ENCODE measurements around the gene ST6GALNAC1.
A peak's percentile ranks its signal among the peaks of the same experiment; 100 is the strongest.

Gene ST6GALNAC1

DNA sequence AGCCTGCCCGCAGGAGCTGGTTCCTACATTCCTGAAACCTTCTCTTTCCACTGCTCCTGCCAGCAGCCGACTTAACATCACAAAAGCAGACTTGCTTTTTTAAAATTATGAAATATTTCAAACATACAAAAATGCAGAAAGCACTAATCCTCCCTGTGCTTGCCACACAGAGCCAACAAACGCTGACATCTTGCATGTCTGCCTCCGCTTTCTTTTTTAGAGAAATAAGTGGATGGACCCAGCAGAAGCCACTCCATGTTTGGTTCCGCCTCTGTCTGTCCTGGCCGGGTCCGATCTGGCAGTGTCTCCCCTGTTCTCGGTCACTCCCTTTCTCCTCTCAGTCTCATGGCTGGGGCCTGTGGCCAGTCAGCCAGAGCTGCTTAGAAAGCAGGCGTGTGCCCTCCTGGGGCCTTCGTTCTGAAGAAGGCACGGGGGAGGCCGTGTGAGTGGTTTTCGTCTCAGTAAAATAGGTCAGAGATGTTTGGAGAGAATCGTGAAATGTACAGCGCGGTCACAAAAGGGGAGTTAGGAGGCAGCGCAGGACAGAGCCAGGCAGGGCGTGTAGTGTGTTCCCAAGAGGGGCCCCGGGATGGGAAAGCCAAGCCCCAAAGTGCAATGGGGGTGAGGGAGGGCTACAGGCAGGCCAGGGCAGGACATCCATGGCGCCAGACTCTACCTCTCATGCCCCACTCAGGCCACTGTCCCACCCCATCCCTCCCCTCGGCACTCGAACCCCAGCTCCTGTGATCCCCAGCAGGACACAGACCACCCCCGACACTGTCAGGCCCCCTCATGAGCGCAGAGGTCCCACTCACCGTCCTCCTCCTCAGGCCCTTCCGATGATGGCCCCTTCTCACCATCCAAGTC is 44.0 kb upstream of the ST6GALNAC1 start:
- no peak for DNase-seq (ENCODE audit: low spot score)
- TF ChIP-seq, protein P1, sequence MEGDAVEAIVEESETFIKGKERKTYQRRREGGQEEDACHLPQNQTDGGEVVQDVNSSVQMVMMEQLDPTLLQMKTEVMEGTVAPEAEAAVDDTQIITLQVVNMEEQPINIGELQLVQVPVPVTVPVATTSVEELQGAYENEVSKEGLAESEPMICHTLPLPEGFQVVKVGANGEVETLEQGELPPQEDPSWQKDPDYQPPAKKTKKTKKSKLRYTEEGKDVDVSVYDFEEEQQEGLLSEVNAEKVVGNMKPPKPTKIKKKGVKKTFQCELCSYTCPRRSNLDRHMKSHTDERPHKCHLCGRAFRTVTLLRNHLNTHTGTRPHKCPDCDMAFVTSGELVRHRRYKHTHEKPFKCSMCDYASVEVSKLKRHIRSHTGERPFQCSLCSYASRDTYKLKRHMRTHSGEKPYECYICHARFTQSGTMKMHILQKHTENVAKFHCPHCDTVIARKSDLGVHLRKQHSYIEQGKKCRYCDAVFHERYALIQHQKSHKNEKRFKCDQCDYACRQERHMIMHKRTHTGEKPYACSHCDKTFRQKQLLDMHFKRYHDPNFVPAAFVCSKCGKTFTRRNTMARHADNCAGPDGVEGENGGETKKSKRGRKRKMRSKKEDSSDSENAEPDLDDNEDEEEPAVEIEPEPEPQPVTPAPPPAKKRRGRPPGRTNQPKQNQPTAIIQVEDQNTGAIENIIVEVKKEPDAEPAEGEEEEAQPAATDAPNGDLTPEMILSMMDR (IDR thresholded peaks at IDR 0.05; ENCODE audit: borderline replicate concordance, control extremely low read depth, extremely low read depth, insufficient read depth, missing control alignments): no peak
- in situ Hi-C loops (cut with MboI; ENCODE audit: low sequenced_read_pairs, unreplicated experiment): no loop called here

- in situ Hi-C loops (cut with MboI; ENCODE audit: low sequenced_read_pairs, unreplicated experiment): no loop called here
- TF ChIP-seq, protein P1 (IDR thresholded peaks at IDR 0.05; ENCODE audit: borderline replicate concordance, control extremely low read depth, extremely low read depth, insufficient read depth, missing control alignments): no peak
- no peak for DNase-seq (ENCODE audit: low spot score)
Observed at GRCh38 chr17:76686538-76687297, 43.2 kb upstream of the ST6GALNAC1 start.

GRCh38 chr17:76685846-76686245 is 42.3 kb upstream of the ST6GALNAC1 start:
- TF ChIP-seq, protein P1 (IDR thresholded peaks at IDR 0.05; ENCODE audit: borderline replicate concordance, control extremely low read depth, extremely low read depth, insufficient read depth, missing control alignments): no peak
- no peak for DNase-seq (ENCODE audit: low spot score)
- in situ Hi-C loops (cut with MboI; ENCODE audit: low sequenced_read_pairs, unreplicated experiment): no loop called here

DNA sequence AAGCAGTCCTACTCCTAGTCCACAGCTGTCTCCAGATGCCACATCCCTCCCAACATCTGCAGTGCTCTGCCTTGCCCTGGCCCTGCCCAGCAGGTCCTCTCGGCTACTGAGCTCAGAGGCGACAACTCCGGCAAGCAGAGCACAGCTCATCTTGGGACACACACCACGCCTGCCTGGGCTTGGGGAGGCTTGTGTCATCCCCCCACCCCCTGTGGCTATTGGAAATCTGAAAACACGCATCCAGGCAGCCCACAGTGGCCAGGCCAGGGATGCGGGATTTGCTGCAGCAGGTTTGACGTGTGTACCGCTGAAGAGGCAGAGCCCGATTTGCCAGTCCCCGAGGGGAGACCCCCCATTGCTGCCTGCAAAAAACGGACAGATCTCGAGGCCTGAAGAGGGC is 41.8 kb upstream of the ST6GALNAC1 start:
- DNase-seq (ENCODE audit: low spot score): peak; percentile 16
- in situ Hi-C loops (cut with MboI; ENCODE audit: low sequenced_read_pairs, unreplicated experiment): no loop called here
- TF ChIP-seq, protein P1 (IDR thresholded peaks at IDR 0.05; ENCODE audit: borderline replicate concordance, control extremely low read depth, extremely low read depth, insufficient read depth, missing control alignments): no peak

- no peak for DNase-seq (ENCODE audit: low spot score)
- in situ Hi-C loops (cut with MboI; ENCODE audit: low sequenced_read_pairs, unreplicated experiment): no loop called here
- TF ChIP-seq, protein P1 (IDR thresholded peaks at IDR 0.05; ENCODE audit: borderline replicate concordance, control extremely low read depth, extremely low read depth, insufficient read depth, missing control alignments): no peak
Observed at GRCh38 chr17:76684756-76685155, 41.2 kb upstream of the ST6GALNAC1 start.

GRCh38 chr17:76683921-76684745 is 40.6 kb upstream of the ST6GALNAC1 start:
- TF ChIP-seq, protein P1 (IDR thresholded peaks at IDR 0.05; ENCODE audit: borderline replicate concordance, control extremely low read depth, extremely low read depth, insufficient read depth, missing control alignments): no peak
- in situ Hi-C loops (cut with MboI; ENCODE audit: low sequenced_read_pairs, unreplicated experiment): no loop called here
- no peak for DNase-seq (ENCODE audit: low spot score)
